ENCODE measurements around the gene DNAJB1.
"Not testable (repeated sequence)": the region's sequence is repeated elsewhere in the genome, so short reads cannot be mapped to it uniquely, and the experiment has no call there.

DNAJB1 gene

GRCh38 chr19:14512406-14512961, 5.7 kb downstream of the DNAJB1 start:
- no peak overlapping the region for H3K4me3 ChIP-seq (ENCODE audit: control insufficient read depth, low read depth, low read length)
- no peak for DNase-seq (ENCODE audit: low read depth)
- TF ChIP-seq CTCF (conservative IDR thresholded peaks at IDR 0.05; ENCODE audit: control insufficient read depth, insufficient read depth, low read depth, low read length), result no peak

DNA sequence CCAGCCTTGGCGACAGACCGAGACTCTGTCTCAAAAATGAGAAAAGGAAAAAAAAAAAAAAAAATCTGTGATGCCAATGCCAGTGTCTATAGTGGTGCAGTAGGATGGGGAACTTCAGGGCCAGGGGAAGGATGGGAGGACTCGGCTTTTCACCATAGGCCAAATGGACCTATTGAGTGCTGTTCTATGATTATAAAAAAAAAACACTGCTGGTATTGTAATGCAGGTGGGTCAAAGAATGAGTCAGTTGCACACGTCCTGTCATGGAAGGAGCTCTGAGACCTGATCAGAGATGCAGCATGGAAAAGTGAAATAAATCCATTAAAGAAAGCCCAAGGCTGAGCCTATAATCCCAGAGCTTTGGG, 7.0 kb downstream of the DNAJB1 start:
- TF ChIP-seq CTCF (conservative IDR thresholded peaks at IDR 0.05; ENCODE audit: control insufficient read depth, insufficient read depth, low read depth, low read length), result no peak
- H3K4me3 ChIP-seq (ENCODE audit: control insufficient read depth, low read depth, low read length), result no peak overlapping the region
- DNase-seq (ENCODE audit: low read depth), result no peak

GRCh38 chr19:14510311-14511228, 7.6 kb downstream of the DNAJB1 start:
- no peak for TF ChIP-seq CTCF (conservative IDR thresholded peaks at IDR 0.05; ENCODE audit: control insufficient read depth, insufficient read depth, low read depth, low read length)
- DNase-seq (ENCODE audit: low read depth), result peak; percentile 91
- peak overlapping the region; percentile 47 for H3K4me3 ChIP-seq (ENCODE audit: control insufficient read depth, low read depth, low read length)

DNA sequence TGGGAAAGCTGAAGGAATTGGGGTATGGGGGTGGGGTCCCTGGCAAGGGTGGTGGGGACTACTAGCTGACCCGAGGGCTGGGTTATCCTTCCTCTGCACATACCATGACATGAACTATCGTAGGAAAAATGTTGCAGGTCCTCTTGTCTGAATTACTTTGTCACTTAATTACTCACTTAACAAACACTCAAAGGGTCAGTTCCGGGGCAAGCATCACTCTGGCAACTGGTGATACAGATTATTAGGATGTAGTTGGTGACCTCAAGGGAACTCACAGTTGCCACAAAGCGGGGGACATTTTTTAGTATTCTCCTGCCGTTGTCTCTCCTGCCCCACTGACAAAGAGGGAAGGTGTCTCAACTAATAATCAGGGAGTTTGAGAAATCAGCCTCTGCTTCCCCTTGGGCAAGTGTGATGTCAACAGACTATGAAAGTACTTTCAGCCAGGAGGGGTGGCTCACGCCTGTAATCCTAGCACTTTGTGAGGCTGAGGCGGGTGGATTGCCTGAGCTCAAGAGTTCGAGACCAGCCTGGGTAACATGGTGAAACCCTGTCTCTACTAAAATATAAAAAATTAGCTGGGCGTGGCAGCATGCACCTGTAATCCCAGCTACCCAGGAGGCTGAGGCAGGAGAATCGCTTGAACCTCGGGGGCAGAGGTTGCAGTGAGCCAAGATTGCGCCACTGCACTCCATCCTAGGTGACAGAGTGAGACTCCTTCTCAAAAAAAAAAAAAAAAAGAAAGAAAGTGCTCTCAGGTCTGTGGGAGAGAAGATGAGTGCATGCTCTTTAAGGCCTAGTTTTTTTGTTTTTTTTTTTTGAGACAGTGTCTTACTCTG, 10.3 kb downstream of the DNAJB1 start:
- TF ChIP-seq CTCF (conservative IDR thresholded peaks at IDR 0.05; ENCODE audit: control insufficient read depth, insufficient read depth, low read depth, low read length), result no peak
- H3K4me3 ChIP-seq (ENCODE audit: control insufficient read depth, low read depth, low read length), result no peak overlapping the region
- peak; percentile 49 for DNase-seq (ENCODE audit: low read depth)

DNA sequence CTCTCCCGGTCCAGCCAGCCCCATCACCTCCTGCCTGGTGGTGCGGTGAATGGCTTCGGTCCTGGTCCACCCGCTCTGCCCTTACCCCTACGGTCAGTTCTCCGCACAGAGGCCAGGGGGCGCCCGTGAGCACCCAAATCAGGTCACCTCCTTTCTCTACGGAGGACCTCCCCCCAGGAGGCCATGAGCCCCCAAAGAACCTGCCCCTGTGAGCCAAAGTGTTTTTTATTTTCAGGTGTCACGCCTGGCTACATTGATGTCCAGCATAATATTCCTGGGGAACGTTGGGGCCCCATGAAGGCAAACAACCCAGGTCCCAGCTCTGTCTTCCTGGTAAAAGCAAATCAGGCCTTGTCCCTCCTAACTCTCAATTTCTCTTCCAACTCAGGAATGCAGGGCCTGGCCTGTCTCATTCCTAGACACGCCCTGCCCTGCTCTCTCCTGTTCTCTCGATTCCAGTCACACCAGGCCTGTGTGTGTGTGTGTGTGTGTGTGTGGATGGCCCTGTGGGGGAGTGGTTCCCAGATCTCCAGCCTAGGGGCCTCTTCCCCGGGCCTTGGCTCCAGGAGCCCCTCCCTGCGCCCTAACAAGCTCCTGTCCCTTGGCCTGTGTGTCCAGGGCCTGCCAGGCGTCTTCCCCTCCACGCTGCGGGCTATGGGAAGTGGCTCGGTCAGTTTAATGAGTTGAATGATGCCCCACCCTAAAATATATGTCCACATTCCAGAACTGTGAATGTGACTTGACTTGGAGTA, 12.5 kb downstream of the DNAJB1 start:
- no peak overlapping the region for H3K4me3 ChIP-seq (ENCODE audit: control insufficient read depth, low read depth, low read length)
- peak; percentile 64 for TF ChIP-seq CTCF (conservative IDR thresholded peaks at IDR 0.05; ENCODE audit: control insufficient read depth, insufficient read depth, low read depth, low read length)
- DNase-seq (ENCODE audit: low read depth), result peak; percentile 72

DNA sequence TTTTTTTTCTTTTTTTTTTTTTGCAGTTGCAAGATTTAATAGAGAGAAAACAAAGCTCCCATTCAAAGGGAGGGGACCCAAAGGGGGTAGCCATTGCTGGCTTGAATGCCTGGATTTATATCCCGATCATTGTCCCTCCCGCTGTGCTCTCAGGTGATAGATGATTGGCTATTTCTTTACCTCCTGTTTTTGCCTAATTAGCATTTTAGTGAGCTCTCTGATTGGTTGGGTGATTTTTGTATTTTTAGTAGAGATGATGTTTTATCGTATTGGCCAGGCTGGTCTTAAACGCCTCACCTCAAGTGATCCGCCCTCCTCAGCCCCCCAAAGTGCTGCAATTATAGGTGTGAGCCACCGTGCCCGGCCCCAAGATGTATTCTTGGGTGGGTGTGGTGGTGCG, 13.6 kb downstream of the DNAJB1 start:
- not testable (repeated sequence) for DNase-seq (ENCODE audit: low read depth); H3K4me3 ChIP-seq (ENCODE audit: control insufficient read depth, low read depth, low read length)

All from fibroblast of mammary gland (primary cell).